Progenitor cell of endocrine pancreas (in vitro differentiated cells): ENCODE measurements around the gene CDK11B. TPM values are rescaled to one million over a fixed set of nuclear protein-coding genes. Genes with fewer than 3 reads are reported as not detected.
A peak's percentile ranks its signal among the peaks of the same experiment; 100 is the strongest.

Source experiments
- DNase-seq: peaks from one replicate; pipeline ENCODE4 v3.0.0; 2021; ENCODE audit warnings: low spot score; ENCODE audit not compliant: unreplicated experiment
- H3K27ac Mint-ChIP-seq: 2 replicates; pipeline ENCODE4 v1.8.0; 2021; ENCODE audit warnings: mild to moderate bottlenecking, moderate library complexity, mixed read lengths
- H3K27me3 Mint-ChIP-seq: 2 replicates; pipeline ENCODE4 v1.8.0; 2021; ENCODE audit warnings: mixed read lengths
- H3K36me3 Mint-ChIP-seq: 2 replicates; pipeline ENCODE4 v1.8.0; 2022; ENCODE audit warnings: mixed read lengths; ENCODE audit not compliant: insufficient read depth
- H3K4me1 Mint-ChIP-seq: 2 replicates; pipeline ENCODE4 v1.8.0; 2021; ENCODE audit warnings: low read depth, mixed read lengths
- H3K4me3 Mint-ChIP-seq: 2 replicates; pipeline ENCODE4 v1.8.0; 2021; ENCODE audit warnings: low read depth, mild to moderate bottlenecking, moderate library complexity, mixed read lengths
- H3K9me3 Mint-ChIP-seq: 2 replicates; pipeline ENCODE4 v1.8.0; 2021; ENCODE audit warnings: low read depth, mixed read lengths
- CTCF ChIP-seq: fragments of 200-600 bp; sonication (generic); IDR thresholded peaks from one replicate; pipeline ENCODE4 v1.5.0; 2021; ENCODE audit warnings: antibody characterized with exemption, mild to moderate bottlenecking; ENCODE audit not compliant: unreplicated experiment
- total RNA-seq: library from RNA; stranded (reverse); gene quantifications from 2 replicates; pipeline ENCODE4 v1.2.1, GENCODE V29; 2021

The CDK11B gene
- total RNA-seq, 1 donor from 2014 or later = 28.7 TPM

- peaks cover 21% of the 10 kb centered on the region for H3K4me1 Mint-ChIP-seq
- no peak for TF ChIP-seq CTCF
- peaks cover 3% of the 10 kb centered on the region for H3K36me3 Mint-ChIP-seq
- DNase-seq = no peak
- H3K27ac Mint-ChIP-seq = peak overlapping the region; percentile 20
- H3K4me3 Mint-ChIP-seq = peak overlapping the region; percentile 77
- H3K9me3 Mint-ChIP-seq = no peaks in the 10 kb centered on the region
- H3K27me3 Mint-ChIP-seq = no peaks in the 10 kb centered on the region
Observed at GRCh38 chr1:1617516-1617915, 41.3 kb downstream of the CDK11B start.

GRCh38 chr1:1616838-1617237 is 42.0 kb downstream of the CDK11B start:
- H3K9me3 Mint-ChIP-seq = no peaks in the 10 kb centered on the region

GRCh38 chr1:1616045-1616790 is 42.6 kb downstream of the CDK11B start:
- peak overlapping the region; percentile 77 for H3K4me3 Mint-ChIP-seq
- H3K9me3 Mint-ChIP-seq = no peaks in the 10 kb centered on the region
- H3K4me1 Mint-ChIP-seq = peaks cover 22% of the 10 kb centered on the region
- no peak for DNase-seq
- TF ChIP-seq CTCF = no peak
- H3K36me3 Mint-ChIP-seq = peaks cover 3% of the 10 kb centered on the region
- no peaks in the 10 kb centered on the region for H3K27me3 Mint-ChIP-seq
- H3K27ac Mint-ChIP-seq = peak overlapping the region; percentile 70

More at GRCh38 chr1:1616838-1617237, 42.0 kb downstream of the CDK11B start:
- peak overlapping the region; percentile 77 for H3K4me3 Mint-ChIP-seq
- H3K36me3 Mint-ChIP-seq = peaks cover 3% of the 10 kb centered on the region
- H3K27ac Mint-ChIP-seq = no peak overlapping the region
- DNase-seq = no peak
- H3K27me3 Mint-ChIP-seq = no peaks in the 10 kb centered on the region
- peaks cover 22% of the 10 kb centered on the region for H3K4me1 Mint-ChIP-seq
- TF ChIP-seq CTCF = no peak

GRCh38 chr1:1615256-1616044 is 43.4 kb downstream of the CDK11B start, which contains the start of gene MIB2:
TSS of gene MIB2 (plus strand) at chr1:1615500. CDS start at chr1:1623453, 7,953 bp downstream.
- peak within 1 kb of the TSS; percentile 95 for H3K27ac Mint-ChIP-seq

More at GRCh38 chr1:1615256-1616044, 43.4 kb downstream of the CDK11B start, which contains the start of gene MIB2:
- peak; percentile 96 for DNase-seq
- peak within 1 kb of the TSS; percentile 96 for H3K4me3 Mint-ChIP-seq
- peaks cover 3% of the 10 kb centered on the region for H3K36me3 Mint-ChIP-seq
- no peaks in the 10 kb centered on the region for H3K9me3 Mint-ChIP-seq
- H3K27me3 Mint-ChIP-seq = no peaks in the 10 kb centered on the region
- H3K4me1 Mint-ChIP-seq = peaks cover 22% of the 10 kb centered on the region
- TF ChIP-seq CTCF = no peak
